GM23338 (cell line): ENCODE results near the gene MYRF. TPM values are rescaled to one million over a fixed set of nuclear protein-coding genes. Genes with fewer than 3 reads are reported as not detected.

Experiments
- ATAC-seq: fragments of 200-7000 bp; cut with Tn5 transposase; 3 replicates; pipeline ENCODE4 v1.9.1; 2020
- DNase-seq: peaks from one replicate; pipeline ENCODE4 v3.0.0-alpha.2; 2015; ENCODE audit warnings: low spot score
- H2AFZ ChIP-seq: fragments of 200-600 bp; sonication (generic); 2 replicates; pipeline ENCODE4 v1.8.0; 2016; ENCODE audit warnings: antibody characterized with exemption, mild to moderate bottlenecking, moderate library complexity
- H3F3A ChIP-seq: fragments of 200-600 bp; sonication (generic); replicated peaks from 2 replicates; pipeline ENCODE4 v1.8.0; 2017; ENCODE audit warnings: antibody characterized with exemption, mixed run types, low read depth
- H3K27ac ChIP-seq: fragments of 200-600 bp; sonication (generic); 2 replicates; pipeline ENCODE4 v1.6.1; 2016; ENCODE audit warnings: low read depth
- H3K27me3 ChIP-seq: fragments of 200-600 bp; sonication (generic); 2 replicates; pipeline ENCODE4 v1.8.0; 2016; ENCODE audit warnings: mild to moderate bottlenecking, mixed run types, moderate library complexity; ENCODE audit not compliant: insufficient read depth
- H3K36me3 ChIP-seq: fragments of 200-600 bp; sonication (generic); 2 replicates; pipeline ENCODE4 v1.8.0; 2016; ENCODE audit warnings: mild to moderate bottlenecking; ENCODE audit not compliant: insufficient read depth
- H3K4me1 ChIP-seq: fragments of 200-600 bp; sonication (generic); 2 replicates; pipeline ENCODE4 v1.8.0; 2016; ENCODE audit warnings: mild to moderate bottlenecking, moderate library complexity; ENCODE audit not compliant: insufficient read depth
- H3K4me2 ChIP-seq: fragments of 200-600 bp; sonication (generic); 2 replicates; pipeline ENCODE4 v1.7.1; 2017; ENCODE audit warnings: mixed run types
- H3K4me3 ChIP-seq: fragments of 200-600 bp; sonication (generic); 2 replicates; pipeline ENCODE4 v1.6.1; 2016; ENCODE audit warnings: mixed run types
- H3K79me2 ChIP-seq: fragments of 200-600 bp; sonication (generic); replicated peaks from 2 replicates; pipeline ENCODE4 v1.8.0; 2017; ENCODE audit warnings: mild to moderate bottlenecking; ENCODE audit not compliant: insufficient read depth
- H3K9me2 ChIP-seq: fragments of 200-600 bp; sonication (generic); 2 replicates; pipeline ENCODE4 v1.8.0; 2017; ENCODE audit not compliant: insufficient read depth
- H4K20me1 ChIP-seq: fragments of 200-600 bp; sonication (generic); replicated peaks from 2 replicates; pipeline ENCODE4 v1.8.0; 2017; ENCODE audit warnings: mild to moderate bottlenecking; ENCODE audit not compliant: insufficient read depth
- H3K27ac Mint-ChIP-seq: 2 replicates; pipeline ENCODE4 v1.8.0; 2020; ENCODE audit warnings: inconsistent platforms, mild to moderate bottlenecking, moderate library complexity, mixed read lengths
- H3K27me3 Mint-ChIP-seq: 3 replicates; pipeline ENCODE4 v1.8.0; 2022; ENCODE audit warnings: low read depth, mild to moderate bottlenecking, moderate library complexity, mixed read lengths, inconsistent platforms; ENCODE audit not compliant: insufficient read depth, poor library complexity
- H3K36me3 Mint-ChIP-seq: 3 replicates; pipeline ENCODE4 v1.8.0; 2021; ENCODE audit warnings: low read depth, mild to moderate bottlenecking, inconsistent platforms, moderate library complexity, mixed read lengths
- H3K4me1 Mint-ChIP-seq: 3 replicates; pipeline ENCODE4 v1.8.0; 2020; ENCODE audit warnings: mild to moderate bottlenecking, inconsistent platforms, mixed read lengths
- H3K4me3 Mint-ChIP-seq: 3 replicates; pipeline ENCODE4 v1.8.0; 2021; ENCODE audit warnings: moderate library complexity, mild to moderate bottlenecking, inconsistent platforms, mixed read lengths
- H3K9me3 Mint-ChIP-seq: 3 replicates; pipeline ENCODE4 v1.8.0; 2020; ENCODE audit warnings: moderate library complexity, mild to moderate bottlenecking, inconsistent platforms, mixed read lengths
- CREB1 ChIP-seq: fragments of 250-450 bp; sonication (Bioruptor Pico); IDR thresholded peaks from 2 replicates; pipeline ENCODE4 v1.5.0; 2020; ENCODE audit warnings: low read depth, mild to moderate bottlenecking, moderate library complexity
- CTCF ChIP-seq, 2 experiments: fragments of 200-600 bp in 1 of 2; sonication (generic) in 1 of 2; conservative IDR thresholded peaks; 2 replicates each; pipeline versions ENCODE4 v1.5.1 to v1.6.1; 2016 to 2017; ENCODE audit warnings: antibody characterized with exemption in 2 of 2, low read depth in 2 of 2, mild to moderate bottlenecking in 2 of 2, moderate library complexity in 1 of 2
- ETS1 ChIP-seq: IDR thresholded peaks from 2 replicates; pipeline ENCODE4 v1.6.1; 2016; ENCODE audit warnings: antibody characterized with exemption
- EZH2 ChIP-seq: fragments of 200-600 bp; sonication (generic); IDR thresholded peaks from one replicate; pipeline ENCODE4 v1.8.0; 2017; ENCODE audit warnings: antibody characterized with exemption, mild to moderate bottlenecking, low read depth; ENCODE audit not compliant: unreplicated experiment
- EZH2phosphoT487 ChIP-seq: fragments of 200-600 bp; sonication (generic); IDR thresholded peaks from one replicate; pipeline ENCODE4 v1.8.1; 2018; ENCODE audit warnings: antibody characterized with exemption; ENCODE audit not compliant: unreplicated experiment
- JUNB ChIP-seq: IDR thresholded peaks from one replicate; pipeline ENCODE4 v1.6.1; 2016; ENCODE audit warnings: antibody characterized with exemption; ENCODE audit not compliant: unreplicated experiment
- NANOG ChIP-seq: IDR thresholded peaks from 2 replicates; pipeline ENCODE4 v1.6.1; 2016; ENCODE audit warnings: antibody characterized with exemption, borderline replicate concordance
- POLR2AphosphoS5 ChIP-seq: IDR thresholded peaks from 2 replicates; pipeline ENCODE4 v1.6.1; 2016; ENCODE audit warnings: antibody characterized with exemption, low read depth
- STAT1 ChIP-seq: IDR thresholded peaks from one replicate; pipeline ENCODE4 v1.6.1; 2016; ENCODE audit warnings: antibody characterized with exemption; ENCODE audit not compliant: unreplicated experiment
- ZNF114 ChIP-seq: fragments of 250-450 bp; sonication (Bioruptor Pico); IDR thresholded peaks from 2 replicates; pipeline ENCODE4 v1.5.0; 2020; ENCODE audit warnings: mild to moderate bottlenecking, moderate library complexity
- ZNF331 ChIP-seq: fragments of 250-450 bp; sonication (Bioruptor Pico); IDR thresholded peaks from 2 replicates; pipeline ENCODE4 v1.5.0; 2020; ENCODE audit warnings: low read depth, mild to moderate bottlenecking, moderate library complexity
- ZNF462 ChIP-seq: fragments of 250-450 bp; sonication (Bioruptor Pico); IDR thresholded peaks from 2 replicates; pipeline ENCODE4 v1.5.0; 2020; ENCODE audit warnings: mild to moderate bottlenecking, moderate library complexity
- polyA plus RNA-seq: library from polyadenylated mRNA; unstranded; fragments of >200 nt; fragmentation: Nextera tagmentation; extraction: Ambion mirVana; gene quantifications from 2 replicates; pipeline ENCODE4 v1.2.1, GENCODE V29; 2016
- total RNA-seq: library from RNA; depleted of rRNA; stranded (reverse); fragments of >200 nt; shearing (Covaris generic); gene quantifications from 2 replicates; pipeline ENCODE4 v1.2.3, GENCODE V29; 2014

Gene MYRF
- total and polyA plus RNA-seq, 2 experiments from 2014 or later: 1.9 to 5.5 TPM

GRCh38 chr11:61730240-61730994 is 22.0 kb upstream of the MYRF start (continued):
- TF ChIP-seq ZNF114 (CRISPR knock-in tag) (no peak), JUNB (no peak), POLR2AphosphoS5 (no peak), STAT1 (no peak), ZNF462 (CRISPR knock-in tag) (no peak), CREB1 (CRISPR knock-in tag) (no peak)

- no peaks in the 10 kb centered on the region for H3F3A ChIP-seq
- H3K79me2 ChIP-seq: no peaks in the 10 kb centered on the region
- no peaks in the 10 kb centered on the region for H3K9me2 ChIP-seq
- H3K4me1 ChIP-seq: no peaks in the 10 kb centered on the region
- H3K27me3 Mint-ChIP-seq: peaks cover 11% of the 10 kb centered on the region
- no peak overlapping the region for H3K4me3 ChIP-seq
- H3K27ac Mint-ChIP-seq: no peak overlapping the region
- no peak overlapping the region for H3K4me2 ChIP-seq
- H3K27me3 ChIP-seq: no peaks in the 10 kb centered on the region
- no peak overlapping the region for H2AFZ ChIP-seq
- ATAC-seq (no peak), DNase-seq (no peak)
- H3K36me3 Mint-ChIP-seq: peaks cover 3% of the 10 kb centered on the region; the same call in 1 of the 3 replicates
- no peaks in the 10 kb centered on the region for H3K36me3 ChIP-seq
- no peak overlapping the region for H3K27ac ChIP-seq
- no peaks in the 10 kb centered on the region for H4K20me1 ChIP-seq
- no peaks in the 10 kb centered on the region; the same call in 2 of the 3 replicates for H3K9me3 Mint-ChIP-seq
- no peak overlapping the region for H3K4me3 Mint-ChIP-seq
- H3K4me1 Mint-ChIP-seq: no peaks in the 10 kb centered on the region; the same call in 2 of the 3 replicates
- TF ChIP-seq ETS1: no peak
- TF ChIP-seq NANOG: no peak
- no peak for TF ChIP-seq EZH2
- no peak for TF ChIP-seq ZNF114 (CRISPR knock-in tag)
- TF ChIP-seq JUNB: no peak
- TF ChIP-seq CTCF (conservative IDR thresholded peaks at IDR 0.05; ENCODE audit: low read depth in 2 of 2): no peak
- no peak for TF ChIP-seq ZNF331 (CRISPR knock-in tag)
- TF ChIP-seq EZH2phosphoT487: no peak
These were observed 21.1 kb upstream of the MYRF start for GRCh38 chr11:61731211-61731951.
